Keratinocyte (primary cell): ENCODE measurements around the gene MICAL3. TPM values are rescaled to one million over a fixed set of nuclear protein-coding genes. Genes with fewer than 3 reads are reported as not detected.

ENCODE experiments used
- DNase-seq: peaks from one replicate; pipeline ENCODE4 v3.0.0-alpha.2; 2011; ENCODE audit warnings: low read depth, missing footprints, low spot score
- FAIRE-seq: peaks from 2 replicates; lab custom pipeline; 2011; peaks lifted over from hg19 to GRCh38; lab: Jason Lieb, UNC
- H2AFZ ChIP-seq: 2 replicates; pipeline ENCODE4 v1.6.0; 2012; ENCODE audit warnings: low read length, control low read depth, inconsistent platforms; ENCODE audit not compliant: control insufficient read depth
- H3K27ac ChIP-seq: 2 replicates; pipeline ENCODE4 v1.5.1; 2011; ENCODE audit warnings: low read length; ENCODE audit not compliant: control insufficient read depth, insufficient read depth
- H3K27me3 ChIP-seq: 3 replicates; pipeline ENCODE4 v1.6.0; 2011; ENCODE audit warnings: low read length; ENCODE audit not compliant: control insufficient read depth, insufficient read depth; ENCODE audit errors: extremely low read depth
- H3K36me3 ChIP-seq, 2 experiments: 2 replicates in 1 of 2; 3 replicates in 1 of 2; pipeline ENCODE4 v1.5.1; 2011; ENCODE audit warnings: low read length in 2 of 2, mild to moderate bottlenecking in 1 of 2; ENCODE audit not compliant: control insufficient read depth in 2 of 2, insufficient read depth in 2 of 2; ENCODE audit errors: extremely low read depth in 1 of 2
- H3K4me1 ChIP-seq: 3 replicates; pipeline ENCODE4 v1.5.1; 2011; ENCODE audit warnings: low read length; ENCODE audit not compliant: control insufficient read depth, insufficient read depth; ENCODE audit errors: extremely low read depth
- H3K4me2 ChIP-seq: 3 replicates; pipeline ENCODE4 v1.6.0; 2011; ENCODE audit warnings: low read depth, low read length; ENCODE audit not compliant: control insufficient read depth, insufficient read depth; ENCODE audit errors: extremely low read depth
- H3K4me3 ChIP-seq, 3 experiments: fragments of 200-600 bp in 1 of 3; sonication (generic) in 1 of 3; 2 replicates in 2 of 3; 3 replicates in 1 of 3; pipeline ENCODE4 v1.5.1; 2011 to 2016; ENCODE audit warnings: low read length in 3 of 3, mild to moderate bottlenecking in 3 of 3, control low read depth in 2 of 3, inconsistent platforms in 1 of 3, low read depth in 1 of 3, mixed read lengths in 1 of 3, mixed run types in 1 of 3, moderate library complexity in 1 of 3; ENCODE audit not compliant: control insufficient read depth in 2 of 3, insufficient read depth in 2 of 3; ENCODE audit errors: extremely low read depth in 1 of 3
- H3K79me2 ChIP-seq: 2 replicates; pipeline ENCODE4 v1.6.0; 2012; ENCODE audit warnings: low read length; ENCODE audit not compliant: control insufficient read depth, insufficient read depth
- H3K9ac ChIP-seq: 3 replicates; pipeline ENCODE4 v1.6.0; 2011; ENCODE audit warnings: low read length; ENCODE audit not compliant: control insufficient read depth, insufficient read depth; ENCODE audit errors: extremely low read depth
- H3K9me1 ChIP-seq: 3 replicates; pipeline ENCODE4 v1.6.0; 2011; ENCODE audit warnings: low read length; ENCODE audit not compliant: control insufficient read depth, insufficient read depth; ENCODE audit errors: extremely low read depth
- H3K9me3 ChIP-seq: 2 replicates; pipeline ENCODE4 v1.5.1; 2012; ENCODE audit warnings: low read depth, low read length; ENCODE audit not compliant: control insufficient read depth
- H4K20me1 ChIP-seq: 3 replicates; pipeline ENCODE4 v1.6.0; 2011; ENCODE audit warnings: low read length; ENCODE audit not compliant: control insufficient read depth, insufficient read depth; ENCODE audit errors: extremely low read depth
- EZH2 ChIP-seq: IDR thresholded peaks from one replicate; pipeline ENCODE4 v1.6.1; 2012; ENCODE audit warnings: inconsistent platforms, mild to moderate bottlenecking, low read length, moderate library complexity
- dilution Hi-C: fragments of 300-500 bp; cut with MboI; formaldehyde crosslinking; loops from one replicate; pipeline ENCODE4 v1.7.0; 2020; ENCODE audit warnings: low sequenced_read_pairs; ENCODE audit not compliant: extremely low pct_ligation_motif_present
- polyA plus RNA-seq, 5 experiments: library from polyadenylated mRNA; depleted of rRNA in 3 of 5; stranded (reverse) in 3 of 5; stranded (forward) in 1 of 5; unstranded in 1 of 5; fragments of >200 nt; gene quantifications; 1 replicate in 1 of 5; 2 replicates in 3 of 5; 3 replicates in 1 of 5; pipeline versions ENCODE4 v1.2.1 to v1.2.3, GENCODE V29; 2011 to 2012; ENCODE audit warnings: missing spikeins in 2 of 5, low read depth in 1 of 5, low replicate concordance in 1 of 5
- TF ChIP-seq, protein P1 (sequence below), 3 experiments: IDR thresholded peaks in 1 of 3; conservative IDR thresholded peaks in 1 of 3; optimal IDR thresholded peaks in 1 of 3; 2 replicates in 2 of 3; 3 replicates in 1 of 3; pipeline versions ENCODE3 to v1.5.1; 2011; ENCODE audit warnings: low read length in 3 of 3, mild to moderate bottlenecking in 3 of 3, moderate library complexity in 2 of 3, control low read depth in 1 of 3, inconsistent platforms in 1 of 3; ENCODE audit not compliant: insufficient read depth in 2 of 3; ENCODE audit errors: extremely low read depth in 1 of 3

The MICAL3 gene
- polyA plus RNA-seq, 1 donor (not counting 4 experiments of a cell fraction or from before 2014, with no cell fraction given): 27.9 TPM

DNA sequence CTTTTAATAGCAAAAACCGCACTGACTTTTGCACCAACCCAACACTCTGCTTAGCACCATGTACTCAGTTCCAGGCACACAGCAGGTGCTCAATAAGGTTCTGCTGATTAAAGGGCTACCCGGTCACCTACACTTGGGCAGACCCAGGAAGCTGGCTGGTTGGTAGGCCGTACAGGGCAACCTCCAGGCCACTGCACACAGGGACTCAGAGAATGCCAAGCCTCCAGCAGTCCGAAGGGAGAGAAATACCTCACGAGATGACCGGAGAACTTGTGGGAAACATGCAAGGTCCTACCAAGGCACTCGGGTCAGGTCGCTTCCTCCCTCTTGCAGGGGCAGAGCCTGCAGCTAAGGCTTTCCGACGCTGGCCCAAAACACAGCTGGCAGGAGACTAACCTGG, 109.2 kb downstream of the MICAL3 start:
- H3K9me3 ChIP-seq: no peaks in the 10 kb centered on the region
- no peak overlapping the region for H3K9ac ChIP-seq
- H2AFZ ChIP-seq: no peak overlapping the region
- H3K4me1 ChIP-seq: peaks cover 45% of the 10 kb centered on the region
- peaks cover 5 to 10% of the 10 kb centered on the region in 2 experiments for H3K36me3 ChIP-seq
- H3K79me2 ChIP-seq: peaks cover 96% of the 10 kb centered on the region
- FAIRE-seq (no peak), DNase-seq (no peak)
- dilution Hi-C loops: no loop called here
- H3K4me3 ChIP-seq: no peak overlapping the region
- H3K27ac ChIP-seq: no peak overlapping the region
- no peak for TF ChIP-seq EZH2
- TF ChIP-seq, protein P1, sequence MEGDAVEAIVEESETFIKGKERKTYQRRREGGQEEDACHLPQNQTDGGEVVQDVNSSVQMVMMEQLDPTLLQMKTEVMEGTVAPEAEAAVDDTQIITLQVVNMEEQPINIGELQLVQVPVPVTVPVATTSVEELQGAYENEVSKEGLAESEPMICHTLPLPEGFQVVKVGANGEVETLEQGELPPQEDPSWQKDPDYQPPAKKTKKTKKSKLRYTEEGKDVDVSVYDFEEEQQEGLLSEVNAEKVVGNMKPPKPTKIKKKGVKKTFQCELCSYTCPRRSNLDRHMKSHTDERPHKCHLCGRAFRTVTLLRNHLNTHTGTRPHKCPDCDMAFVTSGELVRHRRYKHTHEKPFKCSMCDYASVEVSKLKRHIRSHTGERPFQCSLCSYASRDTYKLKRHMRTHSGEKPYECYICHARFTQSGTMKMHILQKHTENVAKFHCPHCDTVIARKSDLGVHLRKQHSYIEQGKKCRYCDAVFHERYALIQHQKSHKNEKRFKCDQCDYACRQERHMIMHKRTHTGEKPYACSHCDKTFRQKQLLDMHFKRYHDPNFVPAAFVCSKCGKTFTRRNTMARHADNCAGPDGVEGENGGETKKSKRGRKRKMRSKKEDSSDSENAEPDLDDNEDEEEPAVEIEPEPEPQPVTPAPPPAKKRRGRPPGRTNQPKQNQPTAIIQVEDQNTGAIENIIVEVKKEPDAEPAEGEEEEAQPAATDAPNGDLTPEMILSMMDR (optimal IDR thresholded peaks at IDR 0.05 in 1 of 3, IDR thresholded peaks at IDR 0.05 in 1 of 3, conservative IDR thresholded peaks at IDR 0.05 in 1 of 3; ENCODE audit: extremely low read depth in 1 of 3, insufficient read depth in 2 of 3, low read length in 3 of 3): no peak
- peaks cover 60% of the 10 kb centered on the region for H4K20me1 ChIP-seq
- H3K27me3 ChIP-seq: no peaks in the 10 kb centered on the region
- peaks cover 31% of the 10 kb centered on the region for H3K9me1 ChIP-seq
- no peak overlapping the region for H3K4me2 ChIP-seq

DNA sequence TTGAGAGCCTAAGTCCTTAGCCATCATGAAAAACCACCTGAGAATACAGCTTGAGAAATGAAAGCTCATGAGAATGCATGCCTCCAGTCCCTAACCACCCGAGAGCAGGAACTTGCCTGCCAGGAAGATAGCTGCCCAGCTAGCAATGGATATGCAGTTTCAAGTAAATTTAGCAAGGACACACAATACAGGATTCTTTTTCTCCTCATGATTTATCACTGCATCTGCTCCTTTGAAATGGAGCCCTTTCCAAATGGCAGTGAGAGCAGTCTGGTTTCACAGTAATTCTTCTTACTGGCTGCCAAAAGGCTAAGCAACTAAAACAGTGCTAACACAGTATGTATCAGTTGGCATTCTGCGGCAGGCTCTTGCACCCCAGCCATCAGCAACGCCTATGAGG, 109.9 kb downstream of the MICAL3 start:
- H3K27me3 ChIP-seq: no peaks in the 10 kb centered on the region
- H3K4me1 ChIP-seq: peaks cover 38% of the 10 kb centered on the region
- H3K79me2 ChIP-seq: peaks cover 96% of the 10 kb centered on the region
- peaks cover 5 to 10% of the 10 kb centered on the region in 2 experiments for H3K36me3 ChIP-seq
- peaks cover 28% of the 10 kb centered on the region for H3K9me1 ChIP-seq
- H3K27ac ChIP-seq: no peak overlapping the region
- no peak for FAIRE-seq
- TF ChIP-seq, protein P1 (optimal IDR thresholded peaks at IDR 0.05 in 1 of 3, IDR thresholded peaks at IDR 0.05 in 1 of 3, conservative IDR thresholded peaks at IDR 0.05 in 1 of 3; ENCODE audit: extremely low read depth in 1 of 3, insufficient read depth in 2 of 3, low read length in 3 of 3): no peak
- TF ChIP-seq EZH2: no peak
- no peak overlapping the region for H3K4me2 ChIP-seq
- H3K4me3 ChIP-seq: no peak overlapping the region
- no peaks in the 10 kb centered on the region for H3K9me3 ChIP-seq
- DNase-seq: no peak
- H2AFZ ChIP-seq: no peak overlapping the region
- dilution Hi-C loops: no loop called here
- H3K9ac ChIP-seq: no peak overlapping the region
- peaks cover 58% of the 10 kb centered on the region for H4K20me1 ChIP-seq
